GM18507 (cell line): Measurements from ENCODE around the gene CSF3.

Experiments
- DNase-seq: peaks from one replicate; pipeline ENCODE4 v3.0.0; 2011; ENCODE audit warnings: low read depth; ENCODE audit not compliant: insufficient read length; ENCODE audit errors: extremely low spot score
- FAIRE-seq: peaks from 2 replicates; lab custom pipeline; 2011; peaks lifted over from hg19 to GRCh38; lab: Jason Lieb, UNC

Gene CSF3

DNA sequence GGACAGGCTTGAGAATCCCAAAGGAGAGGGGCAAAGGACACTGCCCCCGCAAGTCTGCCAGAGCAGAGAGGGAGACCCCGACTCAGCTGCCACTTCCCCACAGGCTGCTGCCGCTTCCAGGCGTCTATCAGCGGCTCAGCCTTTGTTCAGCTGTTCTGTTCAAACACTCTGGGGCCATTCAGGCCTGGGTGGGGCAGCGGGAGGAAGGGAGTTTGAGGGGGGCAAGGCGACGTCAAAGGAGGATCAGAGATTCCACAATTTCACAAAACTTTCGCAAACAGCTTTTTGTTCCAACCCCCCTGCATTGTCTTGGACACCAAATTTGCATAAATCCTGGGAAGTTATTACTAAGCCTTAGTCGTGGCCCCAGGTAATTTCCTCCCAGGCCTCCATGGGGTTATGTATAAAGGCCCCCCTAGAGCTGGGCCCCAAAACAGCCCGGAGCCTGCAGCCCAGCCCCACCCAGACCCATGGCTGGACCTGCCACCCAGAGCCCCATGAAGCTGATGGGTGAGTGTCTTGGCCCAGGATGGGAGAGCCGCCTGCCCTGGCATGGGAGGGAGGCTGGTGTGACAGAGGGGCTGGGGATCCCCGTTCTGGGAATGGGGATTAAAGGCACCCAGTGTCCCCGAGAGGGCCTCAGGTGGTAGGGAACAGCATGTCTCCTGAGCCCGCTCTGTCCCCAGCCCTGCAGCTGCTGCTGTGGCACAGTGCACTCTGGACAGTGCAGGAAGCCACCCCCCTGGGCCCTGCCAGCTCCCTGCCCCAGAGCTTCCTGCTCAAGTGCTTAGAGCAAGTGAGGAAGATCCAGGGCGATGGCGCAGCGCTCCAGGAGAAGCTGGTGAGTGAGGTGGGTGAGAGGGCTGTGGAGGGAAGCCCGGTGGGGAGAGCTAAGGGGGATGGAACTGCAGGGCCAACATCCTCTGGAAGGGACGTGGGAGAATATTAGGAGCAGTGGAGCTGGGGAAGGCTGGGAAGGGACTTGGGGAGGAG, at the start of gene CSF3:
CSF3 (plus strand) TSS at position 436 of the 993 bp plus-strand sequence; CDS start at position 471, 35 bp downstream.
- FAIRE-seq, result no peak
- no peak for DNase-seq

DNA sequence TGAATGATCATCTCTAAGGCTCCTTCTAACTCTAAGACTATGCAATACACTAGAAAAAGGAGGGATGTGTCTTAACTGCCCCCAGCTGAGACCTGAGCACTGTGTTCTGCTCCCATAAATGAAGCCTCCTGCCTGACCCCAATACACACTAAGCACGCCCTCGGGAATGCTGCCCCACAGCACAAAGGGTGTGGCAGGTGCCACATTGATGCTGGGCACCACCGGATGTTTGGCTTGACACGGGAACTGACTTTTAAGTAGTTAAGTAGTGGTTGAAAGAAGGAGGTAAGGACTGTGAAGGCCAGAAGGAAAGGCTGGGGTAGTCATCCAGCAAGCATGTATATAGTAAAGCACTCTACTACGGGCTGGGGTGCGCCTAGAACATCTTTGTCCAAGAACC, 48.5 kb upstream of the CSF3 start:
- DNase-seq (no peak), FAIRE-seq (no peak)

GRCh38 chr17:39968761-39969160, 46.5 kb upstream of the CSF3 start:
- FAIRE-seq (no peak), DNase-seq (no peak)

DNA sequence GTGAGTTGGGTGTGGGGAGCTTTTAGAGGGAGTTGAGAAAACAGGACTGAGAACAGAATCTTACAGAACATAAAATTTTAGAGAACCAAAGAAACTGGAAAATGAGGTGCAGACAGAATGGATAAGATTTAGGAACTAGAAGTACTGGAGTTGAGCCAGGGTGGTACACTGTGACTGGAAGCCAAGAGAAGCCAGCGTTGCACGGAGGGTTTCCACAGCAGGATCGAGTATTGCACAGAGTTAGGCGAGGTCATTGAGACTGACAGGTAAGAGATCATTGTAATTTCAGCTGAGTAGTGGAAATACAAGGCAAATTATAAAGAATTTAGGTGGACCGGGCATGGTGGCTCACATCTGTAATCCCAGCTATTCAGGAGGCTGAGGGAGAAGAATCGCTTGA, 45.9 kb upstream of the CSF3 start:
- FAIRE-seq (no peak), DNase-seq (no peak)

- no peak for FAIRE-seq
Observed at GRCh38 chr17:39970157-39970692, 45.0 kb upstream of the CSF3 start.

GRCh38 chr17:39971076-39971603, 44.1 kb upstream of the CSF3 start:
- DNase-seq, result no peak
- FAIRE-seq, result no peak

More at GRCh38 chr17:39970157-39970692, 45.0 kb upstream of the CSF3 start:
- DNase-seq, result no peak

- DNase-seq, result no peak
- no peak for FAIRE-seq
Observed at GRCh38 chr17:39972271-39972670, 43.0 kb upstream of the CSF3 start.

- DNase-seq, result no peak
- no peak for FAIRE-seq
Observed at GRCh38 chr17:39973496-39973895, 41.7 kb upstream of the CSF3 start.

DNA sequence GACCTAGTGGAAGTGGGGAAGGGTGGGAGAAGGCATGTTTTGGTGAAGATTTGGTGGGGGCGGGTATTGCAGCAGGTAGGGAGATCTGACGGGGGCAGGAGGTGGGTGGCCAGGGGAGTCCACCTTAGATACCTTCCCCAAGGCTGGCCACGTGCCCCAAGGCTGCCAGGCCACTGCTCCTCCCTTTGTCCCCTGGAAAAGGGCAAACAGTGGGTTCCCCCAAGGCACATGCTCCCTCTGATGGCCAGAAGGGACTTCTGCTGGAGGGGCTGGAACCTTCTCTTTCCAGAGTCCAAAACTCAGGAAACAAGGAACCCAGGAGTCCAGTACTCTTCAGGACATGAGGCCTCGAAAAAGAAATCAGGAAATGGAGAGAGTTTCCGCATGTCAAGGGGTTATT, 40.8 kb upstream of the CSF3 start:
- DNase-seq (no peak), FAIRE-seq (no peak)

DNA sequence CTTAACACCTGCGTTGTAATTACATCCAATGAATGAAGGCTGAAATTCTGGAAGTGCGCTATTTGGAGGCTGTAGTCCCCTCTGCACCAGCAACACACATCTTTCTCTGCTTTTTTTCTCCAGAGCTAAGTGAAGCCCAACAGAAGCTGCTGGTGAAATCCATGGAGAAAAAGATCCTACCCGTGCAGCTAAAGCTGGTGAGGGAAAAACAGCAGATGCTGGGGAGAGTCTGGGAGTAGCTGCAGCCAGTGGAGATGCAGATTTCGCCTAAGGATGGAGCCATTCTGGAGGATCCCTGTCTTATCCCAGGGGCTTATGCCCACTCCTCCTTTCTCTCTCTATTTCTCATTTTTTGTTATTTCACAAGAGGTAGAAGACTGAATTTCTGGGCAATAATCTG, 39.4 kb upstream of the CSF3 start:
- FAIRE-seq, result no peak
- DNase-seq, result no peak

DNA sequence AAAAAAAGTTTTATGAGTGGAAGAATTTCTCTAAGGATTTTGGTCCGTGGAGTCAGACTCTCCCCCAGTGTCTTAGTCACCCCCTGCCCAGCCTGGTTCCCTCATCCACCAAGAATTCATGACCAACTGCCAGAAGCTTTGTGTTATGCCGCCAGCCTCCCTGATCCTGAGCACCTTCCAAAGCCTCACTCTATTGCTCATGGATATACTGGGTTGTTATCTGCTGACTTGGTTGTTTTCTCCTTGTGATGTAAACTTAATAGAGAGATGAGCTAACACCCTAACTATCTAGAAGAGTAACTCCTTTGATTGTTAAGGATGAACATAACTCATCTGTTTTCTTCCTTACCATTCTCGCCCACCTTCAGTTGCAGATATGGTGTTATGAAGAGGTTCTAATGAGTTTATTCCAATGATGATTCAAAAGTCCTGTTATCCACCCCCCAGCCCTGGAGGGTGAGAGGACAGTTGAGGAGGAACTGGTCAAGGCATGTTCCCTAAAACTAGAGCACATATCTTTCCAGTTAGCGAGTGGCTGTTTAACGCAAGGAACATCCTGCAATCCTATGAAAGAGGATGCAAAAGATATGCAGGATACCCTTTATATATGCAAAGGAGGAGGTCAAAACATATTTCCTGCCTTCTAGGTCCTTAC, 36.1 kb upstream of the CSF3 start:
- FAIRE-seq, result no peak
- no peak for DNase-seq

- FAIRE-seq, result peak; percentile 29
Observed at GRCh38 chr17:39979893-39980350, 35.3 kb upstream of the CSF3 start.

DNA sequence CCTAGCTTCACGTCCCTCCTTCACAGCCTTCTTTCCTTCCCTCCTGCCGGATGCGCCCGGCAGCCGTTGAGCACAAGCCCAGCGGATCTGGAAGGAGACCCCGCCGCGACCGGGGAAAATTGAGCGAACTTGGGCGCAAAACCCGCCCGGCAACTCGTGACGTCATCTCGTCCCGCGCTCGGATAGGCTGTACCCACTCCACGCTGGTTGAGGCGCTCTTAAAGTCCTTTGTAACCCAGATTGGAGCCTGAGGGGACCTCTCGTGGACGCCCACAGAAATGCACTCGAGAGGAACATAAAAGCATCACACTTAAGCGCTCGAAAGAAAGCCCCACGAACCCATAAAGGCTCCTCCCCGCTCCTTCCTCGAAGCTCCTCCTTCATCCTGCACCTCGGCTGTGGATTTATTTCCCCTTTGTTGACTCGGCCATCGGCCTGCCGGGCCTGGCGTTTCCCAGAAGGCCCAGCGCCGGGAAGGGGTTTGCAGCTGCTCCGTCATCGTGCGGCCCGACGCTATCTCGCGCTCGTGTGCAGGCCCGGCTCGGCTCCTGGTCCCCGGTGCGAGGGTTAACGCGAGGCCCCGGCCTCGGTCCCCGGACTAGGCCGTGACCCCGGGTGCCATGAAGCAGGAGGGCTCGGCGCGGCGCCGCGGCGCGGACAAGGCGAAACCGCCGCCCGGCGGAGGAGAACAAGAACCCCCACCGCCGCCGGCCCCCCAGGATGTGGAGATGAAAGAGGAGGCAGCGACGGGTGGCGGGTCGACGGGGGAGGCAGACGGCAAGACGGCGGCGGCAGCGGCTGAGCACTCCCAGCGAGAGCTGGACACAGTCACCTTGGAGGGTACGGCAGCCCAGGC, 34.7 kb upstream of the CSF3 start, which contains the start of gene PSMD3:
PSMD3 (plus strand) TSS at position 457 of the 856 bp plus-strand sequence; CDS start at position 621, 164 bp downstream.
- DNase-seq (peak; percentile 89), FAIRE-seq (peak; percentile 99)

More at GRCh38 chr17:39979893-39980350, 35.3 kb upstream of the CSF3 start:
- no peak for DNase-seq

GRCh38 chr17:39981207-39981741, 34.0 kb upstream of the CSF3 start:
- FAIRE-seq (no peak), DNase-seq (no peak)

DNA sequence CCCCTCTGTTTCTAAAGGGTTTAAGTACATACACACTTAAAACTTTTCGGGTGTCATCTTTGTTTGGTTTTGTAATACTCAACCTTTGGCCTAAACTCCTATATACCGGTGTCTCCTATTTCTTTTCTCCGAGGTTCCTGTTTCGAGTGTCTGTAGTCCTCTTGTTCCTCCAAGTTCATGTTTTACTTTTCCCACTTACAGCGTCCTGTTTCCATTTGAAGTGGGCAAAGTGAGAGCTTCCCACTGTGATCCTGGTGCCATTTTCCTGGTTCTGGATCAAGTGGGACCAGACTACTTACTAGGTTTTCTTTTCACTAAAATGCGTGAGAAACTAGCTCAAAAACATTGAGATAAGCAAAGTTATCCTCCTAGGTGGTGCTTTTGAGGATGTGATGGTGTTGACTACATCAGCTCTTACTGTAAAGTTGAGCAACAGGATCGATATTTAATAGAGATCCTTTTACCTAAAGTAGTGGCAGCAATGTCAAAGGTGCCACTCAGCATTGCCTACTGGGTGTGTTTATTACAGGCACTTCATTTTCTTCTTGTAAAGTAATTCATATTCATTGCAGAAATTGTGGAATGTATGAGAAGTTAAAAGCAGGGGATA, 33.4 kb upstream of the CSF3 start:
- FAIRE-seq (no peak), DNase-seq (no peak)

DNA sequence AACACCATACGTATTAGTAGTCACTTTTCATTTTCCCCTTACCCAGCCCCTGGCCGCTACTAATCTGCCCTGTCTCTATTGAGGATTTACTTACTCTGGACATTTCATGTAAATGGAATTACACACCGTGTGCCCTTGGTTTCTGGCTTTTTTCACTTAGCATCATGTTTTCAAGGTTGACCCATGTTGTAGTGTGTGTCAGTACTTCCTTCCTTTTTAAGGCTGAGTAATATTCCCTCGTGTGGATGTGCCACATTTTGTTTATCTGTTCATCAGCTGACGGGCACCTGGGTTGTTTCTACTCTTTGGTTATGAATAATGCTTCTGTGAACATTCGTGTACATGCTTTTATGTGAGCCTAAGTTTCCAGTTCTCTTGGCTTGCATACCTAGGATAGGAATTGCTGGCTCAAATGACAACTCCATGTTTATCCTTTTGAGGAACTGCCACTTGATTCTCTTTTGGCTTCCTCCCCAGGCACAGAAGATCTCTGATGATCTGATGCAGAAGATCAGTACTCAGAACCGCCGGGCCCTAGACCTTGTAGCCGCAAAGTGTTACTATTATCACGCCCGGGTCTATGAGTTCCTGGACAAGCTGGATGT, 26.9 kb upstream of the CSF3 start:
- DNase-seq (no peak), FAIRE-seq (no peak)

DNA sequence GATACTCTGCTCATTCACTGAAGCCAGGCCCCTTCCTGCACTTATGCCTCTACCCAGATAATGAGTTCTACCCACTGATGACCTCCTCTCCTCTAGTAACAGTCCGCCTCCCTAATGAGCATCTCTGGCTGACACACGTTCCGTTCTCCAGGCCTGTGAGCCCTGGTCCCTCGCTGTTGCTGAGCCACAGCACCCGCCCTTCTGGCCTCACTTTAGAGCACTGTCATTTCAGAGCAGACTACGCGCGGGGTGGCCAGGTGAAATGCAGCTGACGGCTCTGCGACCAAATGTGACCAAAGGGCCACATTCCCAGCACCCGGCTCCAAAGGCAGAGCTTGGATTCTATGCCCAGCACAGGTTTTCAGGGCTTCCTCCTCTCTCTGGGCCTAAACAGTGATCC, 20.8 kb upstream of the CSF3 start:
- no peak for DNase-seq
- FAIRE-seq, result no peak

DNA sequence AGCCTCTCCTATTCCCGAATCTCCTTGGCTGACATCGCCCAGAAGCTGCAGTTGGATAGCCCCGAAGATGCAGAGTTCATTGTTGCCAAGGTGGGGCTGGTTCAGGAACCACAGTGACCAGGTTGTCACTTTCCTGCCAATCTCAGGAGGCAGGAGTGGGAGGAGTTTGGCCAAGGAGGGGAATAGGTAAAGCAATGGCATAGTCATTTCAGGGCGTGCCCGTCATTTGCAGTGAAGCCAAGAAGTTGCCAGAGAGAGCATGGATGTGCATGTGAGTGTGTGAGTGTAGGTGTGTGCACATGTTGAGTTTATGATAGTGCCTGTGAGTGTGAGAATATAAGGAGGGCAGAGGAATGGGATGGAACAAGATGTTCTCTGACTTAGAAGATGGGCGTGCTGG, 19.8 kb upstream of the CSF3 start:
- no peak for FAIRE-seq

More for the DNA sequence above, 19.8 kb upstream of the CSF3 start:
- DNase-seq, result no peak
